SK-N-SH (cell line): Measurements from ENCODE around the gene C3orf33. TPM values are rescaled to one million over a fixed set of nuclear protein-coding genes. Genes with fewer than 3 reads are reported as not detected.
A peak's percentile ranks its signal among the peaks of the same experiment; 100 is the strongest.

Experiments used
- CTCF ChIA-PET: fragments of 300-600, 350-600 bp; formaldehyde crosslinking; extraction: SDS; loops from one replicate; lab custom pipeline; 2021; lab: Yijun Ruan, JAX
- POLR2A ChIA-PET: fragments of 350-600 bp; sonication (Branson Sonifier 250); formaldehyde crosslinking; extraction: SDS; loops from one replicate; lab custom pipeline; 2020; ENCODE audit warnings: antibody characterized with exemption, inconsistent platforms; lab: Yijun Ruan, JAX
- DNase-seq: peaks from one replicate; pipeline ENCODE4 v3.0.0; 2012
- H2AFZ ChIP-seq: fragments of 200-600 bp; sonication (generic); 2 replicates; pipeline ENCODE4 v1.8.1; 2016; ENCODE audit warnings: antibody characterized with exemption, mild to moderate bottlenecking, low read depth
- H3F3A ChIP-seq: fragments of 200-600 bp; sonication (generic); replicated peaks from 2 replicates; pipeline ENCODE3; 2016; ENCODE audit warnings: antibody characterized with exemption, mild to moderate bottlenecking; ENCODE audit not compliant: insufficient read depth
- H3K27ac ChIP-seq, 2 experiments: fragments of 200-500 bp in 1 of 2; fragments of 200-600 bp in 1 of 2; sonication (Bioruptor generic) in 1 of 2; sonication (generic), shearing (Covaris generic) in 1 of 2; 2 replicates each; pipeline versions ENCODE4 v1.5.1 to v1.6.1; 2014 to 2016; ENCODE audit warnings: low read depth in 2 of 2, inconsistent platforms in 1 of 2, low read length in 1 of 2, mild to moderate bottlenecking in 1 of 2, mixed read lengths in 1 of 2
- H3K27me3 ChIP-seq: fragments of 200-600 bp; sonication (generic), shearing (Covaris generic); 2 replicates; pipeline ENCODE4 v1.6.1; 2016; ENCODE audit warnings: mixed run types; ENCODE audit not compliant: insufficient read depth
- H3K36me3 ChIP-seq, 2 experiments: fragments of 200-500 bp in 1 of 2; fragments of 200-600 bp in 1 of 2; sonication (Bioruptor generic) in 1 of 2; sonication (generic) in 1 of 2; replicated peaks in 1 of 2; 2 replicates each; pipeline versions ENCODE3 to v1.5.1; 2014 to 2016; ENCODE audit warnings: low read length in 1 of 2, mild to moderate bottlenecking in 1 of 2; ENCODE audit not compliant: insufficient read depth in 2 of 2, control insufficient read depth in 1 of 2
- H3K4me1 ChIP-seq, 2 experiments: fragments of 200-500 bp in 1 of 2; fragments of 200-600 bp in 1 of 2; sonication (Bioruptor generic) in 1 of 2; sonication (generic), shearing (Covaris generic) in 1 of 2; 2 replicates each; pipeline versions ENCODE4 v1.5.1 to v1.6.1; 2014 to 2016; ENCODE audit warnings: low read depth in 1 of 2, low read length in 1 of 2, mixed run types in 1 of 2; ENCODE audit not compliant: insufficient read depth in 2 of 2, control insufficient read depth in 1 of 2
- H3K4me2 ChIP-seq: fragments of 200-600 bp; sonication (generic), shearing (Covaris generic); 2 replicates; pipeline ENCODE4 v1.6.1; 2017; ENCODE audit warnings: mixed run types
- H3K4me3 ChIP-seq, 2 experiments: fragments of 200-500 bp in 1 of 2; fragments of 200-600 bp in 1 of 2; sonication (Bioruptor generic) in 1 of 2; sonication (generic), shearing (Covaris generic) in 1 of 2; 2 replicates each; pipeline versions ENCODE4 v1.5.1 to v1.8.1; 2014 to 2016; ENCODE audit warnings: low read depth in 2 of 2, inconsistent platforms in 1 of 2, low read length in 1 of 2, mild to moderate bottlenecking in 1 of 2, mixed read lengths in 1 of 2, moderate library complexity in 1 of 2
- H3K79me2 ChIP-seq: fragments of 200-600 bp; sonication (generic); 2 replicates; pipeline ENCODE4 v1.8.1; 2017; ENCODE audit warnings: mild to moderate bottlenecking; ENCODE audit not compliant: insufficient read depth
- H3K9ac ChIP-seq: fragments of 200-600 bp; sonication (generic); 2 replicates; pipeline ENCODE4 v1.6.1; 2017; ENCODE audit warnings: mixed run types
- H3K9me2 ChIP-seq: fragments of 200-600 bp; sonication (generic); 2 replicates; pipeline ENCODE4 v1.6.1; 2017; ENCODE audit warnings: mixed run types
- H3K9me3 ChIP-seq: fragments of 200-600 bp; sonication (generic); 2 replicates; pipeline ENCODE4 v1.6.1; 2017; ENCODE audit warnings: mixed run types, mild to moderate bottlenecking, moderate library complexity
- H4K20me1 ChIP-seq: fragments of 200-600 bp; sonication (generic); 2 replicates; pipeline ENCODE4 v1.6.1; 2017; ENCODE audit warnings: mild to moderate bottlenecking, mixed run types; ENCODE audit not compliant: insufficient read depth
- EP300 ChIP-seq, 2 experiments: IDR thresholded peaks; 2 replicates each; pipeline versions ENCODE4 v1.4.0 to v1.6.1; 2012; ENCODE audit warnings: borderline replicate concordance in 1 of 2, low read depth in 1 of 2, low read length in 1 of 2
- EZH2phosphoT487 ChIP-seq: fragments of 200-600 bp; sonication (generic); IDR thresholded peaks from 2 replicates; pipeline ENCODE4 v1.6.1; 2017; ENCODE audit warnings: low read depth, mixed run types, mild to moderate bottlenecking, antibody characterized with exemption, moderate library complexity, borderline replicate concordance
- FOSL2 ChIP-seq: IDR thresholded peaks from 2 replicates; pipeline ENCODE4 v1.4.0; 2012; ENCODE audit warnings: low read depth, mild to moderate bottlenecking, moderate library complexity, borderline replicate concordance
- GATA2 ChIP-seq: sonication (generic); formaldehyde crosslinking; IDR thresholded peaks from 2 replicates; pipeline ENCODE4 v1.5.0; 2020; ENCODE audit warnings: mild to moderate bottlenecking, missing genetic modification reagents
- MEF2A ChIP-seq: IDR thresholded peaks from 2 replicates; pipeline ENCODE4 v1.4.0; 2012; ENCODE audit warnings: low read depth, borderline replicate concordance
- MXI1 ChIP-seq: IDR thresholded peaks from 2 replicates; pipeline ENCODE4 v1.6.1; 2012; ENCODE audit warnings: mild to moderate bottlenecking, low read depth, low read length, improper control_type of control experiment
- NFIC ChIP-seq: IDR thresholded peaks from 2 replicates; pipeline ENCODE4 v1.4.0; 2012; ENCODE audit warnings: borderline replicate concordance
- NRF1 ChIP-seq: IDR thresholded peaks from 2 replicates; pipeline ENCODE4 v1.6.1; 2012; ENCODE audit warnings: low read depth, mild to moderate bottlenecking, low read length
- RAD21 ChIP-seq: IDR thresholded peaks from 2 replicates; pipeline ENCODE4 v1.6.1; 2012; ENCODE audit warnings: mild to moderate bottlenecking, low read length
- RCOR1 ChIP-seq: fragments of 150-350 bp; IDR thresholded peaks from 2 replicates; pipeline ENCODE4 v1.6.1; 2017; ENCODE audit warnings: antibody characterized with exemption, low read length
- SMC3 ChIP-seq: IDR thresholded peaks from 2 replicates; pipeline ENCODE4 v1.6.1; 2012; ENCODE audit warnings: low read depth, low read length, improper control_type of control experiment
- TAF1 ChIP-seq: IDR thresholded peaks from 2 replicates; pipeline ENCODE4 v1.6.1; 2012; ENCODE audit warnings: low read depth, mild to moderate bottlenecking, low read length, moderate library complexity, borderline replicate concordance
- TEAD4 ChIP-seq: IDR thresholded peaks from 2 replicates; pipeline ENCODE4 v1.4.0; 2012; ENCODE audit warnings: mild to moderate bottlenecking, borderline replicate concordance; ENCODE audit not compliant: insufficient read depth
- USF1 ChIP-seq: IDR thresholded peaks from 2 replicates; pipeline ENCODE4 v1.4.0; 2012; ENCODE audit warnings: low read depth, borderline replicate concordance
- YY1 ChIP-seq: IDR thresholded peaks from 2 replicates; pipeline ENCODE4 v1.4.0; 2012; ENCODE audit warnings: low read depth, mild to moderate bottlenecking
- WGBS: methylation state at CpG from one replicate; pipeline ENCODE4 v1.1.6; 2017; ENCODE audit warnings: low lambda C conversion rate; 5-methylcytosine and 5-hydroxymethylcytosine counted together
- polyA plus RNA-seq, 3 experiments: library from polyadenylated mRNA; depleted of rRNA; stranded (reverse); fragments of >200 nt; gene quantifications; 2 replicates each; pipeline ENCODE4 v1.2.3, GENCODE V29; 2012
- TF ChIP-seq, protein P1 (sequence below): fragments of 200-600 bp; sonication (generic); IDR thresholded peaks from 2 replicates; pipeline ENCODE4 v1.6.1; 2017; ENCODE audit warnings: antibody characterized with exemption, mild to moderate bottlenecking, moderate library complexity
- TF ChIP-seq, protein P2 (sequence below): fragments of 150-350 bp; IDR thresholded peaks from 2 replicates; pipeline ENCODE4 v1.6.1; 2017; ENCODE audit warnings: antibody characterized with exemption, low read length, low read depth, borderline replicate concordance
- TF ChIP-seq, protein P3 (sequence below): IDR thresholded peaks from 2 replicates; pipeline ENCODE4 v1.6.1; 2012; ENCODE audit warnings: mild to moderate bottlenecking, low read depth, low read length, moderate library complexity
- TF ChIP-seq, protein P4 (sequence below): IDR thresholded peaks from 2 replicates; pipeline ENCODE4 v1.4.0; 2012; ENCODE audit warnings: low read depth, borderline replicate concordance

The C3orf33 gene
- polyA plus RNA-seq, 1 of the 3 experiments (the other 2 are of a cell fraction): 2.9 TPM

- H3K9ac ChIP-seq: no peak overlapping the region
- no peak overlapping the region for H3K4me2 ChIP-seq
- H3K4me3 ChIP-seq: no peak overlapping the region; a peak in 1 of 4 replicates
- H3K27ac ChIP-seq: no peak overlapping the region
- no peaks in the 10 kb centered on the region for H3K9me3 ChIP-seq
- TF ChIP-seq, protein P1, sequence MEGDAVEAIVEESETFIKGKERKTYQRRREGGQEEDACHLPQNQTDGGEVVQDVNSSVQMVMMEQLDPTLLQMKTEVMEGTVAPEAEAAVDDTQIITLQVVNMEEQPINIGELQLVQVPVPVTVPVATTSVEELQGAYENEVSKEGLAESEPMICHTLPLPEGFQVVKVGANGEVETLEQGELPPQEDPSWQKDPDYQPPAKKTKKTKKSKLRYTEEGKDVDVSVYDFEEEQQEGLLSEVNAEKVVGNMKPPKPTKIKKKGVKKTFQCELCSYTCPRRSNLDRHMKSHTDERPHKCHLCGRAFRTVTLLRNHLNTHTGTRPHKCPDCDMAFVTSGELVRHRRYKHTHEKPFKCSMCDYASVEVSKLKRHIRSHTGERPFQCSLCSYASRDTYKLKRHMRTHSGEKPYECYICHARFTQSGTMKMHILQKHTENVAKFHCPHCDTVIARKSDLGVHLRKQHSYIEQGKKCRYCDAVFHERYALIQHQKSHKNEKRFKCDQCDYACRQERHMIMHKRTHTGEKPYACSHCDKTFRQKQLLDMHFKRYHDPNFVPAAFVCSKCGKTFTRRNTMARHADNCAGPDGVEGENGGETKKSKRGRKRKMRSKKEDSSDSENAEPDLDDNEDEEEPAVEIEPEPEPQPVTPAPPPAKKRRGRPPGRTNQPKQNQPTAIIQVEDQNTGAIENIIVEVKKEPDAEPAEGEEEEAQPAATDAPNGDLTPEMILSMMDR: peak; percentile 60
- TF ChIP-seq, protein P2, sequence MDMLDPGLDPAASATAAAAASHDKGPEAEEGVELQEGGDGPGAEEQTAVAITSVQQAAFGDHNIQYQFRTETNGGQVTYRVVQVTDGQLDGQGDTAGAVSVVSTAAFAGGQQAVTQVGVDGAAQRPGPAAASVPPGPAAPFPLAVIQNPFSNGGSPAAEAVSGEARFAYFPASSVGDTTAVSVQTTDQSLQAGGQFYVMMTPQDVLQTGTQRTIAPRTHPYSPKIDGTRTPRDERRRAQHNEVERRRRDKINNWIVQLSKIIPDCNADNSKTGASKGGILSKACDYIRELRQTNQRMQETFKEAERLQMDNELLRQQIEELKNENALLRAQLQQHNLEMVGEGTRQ: no peak
- TF ChIP-seq MEF2A (no peak), TAF1 (no peak), YY1 (no peak), NFIC (no peak), GATA2 (no peak), MXI1 (no peak), RCOR1 (no peak), NRF1 (no peak), EZH2phosphoT487 (no peak), FOSL2 (no peak), SMC3 (peak; percentile 30; the same call in 1 of the 2 replicates), EP300 (IDR thresholded peaks at IDR 0.05; ENCODE audit: borderline replicate concordance in 1 of 2, low read depth in 1 of 2, low read length in 1 of 2) (no peak), TEAD4 (no peak), RAD21 (peak; percentile 60), USF1 (no peak)
- TF ChIP-seq, protein P3, sequence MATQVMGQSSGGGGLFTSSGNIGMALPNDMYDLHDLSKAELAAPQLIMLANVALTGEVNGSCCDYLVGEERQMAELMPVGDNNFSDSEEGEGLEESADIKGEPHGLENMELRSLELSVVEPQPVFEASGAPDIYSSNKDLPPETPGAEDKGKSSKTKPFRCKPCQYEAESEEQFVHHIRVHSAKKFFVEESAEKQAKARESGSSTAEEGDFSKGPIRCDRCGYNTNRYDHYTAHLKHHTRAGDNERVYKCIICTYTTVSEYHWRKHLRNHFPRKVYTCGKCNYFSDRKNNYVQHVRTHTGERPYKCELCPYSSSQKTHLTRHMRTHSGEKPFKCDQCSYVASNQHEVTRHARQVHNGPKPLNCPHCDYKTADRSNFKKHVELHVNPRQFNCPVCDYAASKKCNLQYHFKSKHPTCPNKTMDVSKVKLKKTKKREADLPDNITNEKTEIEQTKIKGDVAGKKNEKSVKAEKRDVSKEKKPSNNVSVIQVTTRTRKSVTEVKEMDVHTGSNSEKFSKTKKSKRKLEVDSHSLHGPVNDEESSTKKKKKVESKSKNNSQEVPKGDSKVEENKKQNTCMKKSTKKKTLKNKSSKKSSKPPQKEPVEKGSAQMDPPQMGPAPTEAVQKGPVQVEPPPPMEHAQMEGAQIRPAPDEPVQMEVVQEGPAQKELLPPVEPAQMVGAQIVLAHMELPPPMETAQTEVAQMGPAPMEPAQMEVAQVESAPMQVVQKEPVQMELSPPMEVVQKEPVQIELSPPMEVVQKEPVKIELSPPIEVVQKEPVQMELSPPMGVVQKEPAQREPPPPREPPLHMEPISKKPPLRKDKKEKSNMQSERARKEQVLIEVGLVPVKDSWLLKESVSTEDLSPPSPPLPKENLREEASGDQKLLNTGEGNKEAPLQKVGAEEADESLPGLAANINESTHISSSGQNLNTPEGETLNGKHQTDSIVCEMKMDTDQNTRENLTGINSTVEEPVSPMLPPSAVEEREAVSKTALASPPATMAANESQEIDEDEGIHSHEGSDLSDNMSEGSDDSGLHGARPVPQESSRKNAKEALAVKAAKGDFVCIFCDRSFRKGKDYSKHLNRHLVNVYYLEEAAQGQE: no peak
- TF ChIP-seq, protein P4, sequence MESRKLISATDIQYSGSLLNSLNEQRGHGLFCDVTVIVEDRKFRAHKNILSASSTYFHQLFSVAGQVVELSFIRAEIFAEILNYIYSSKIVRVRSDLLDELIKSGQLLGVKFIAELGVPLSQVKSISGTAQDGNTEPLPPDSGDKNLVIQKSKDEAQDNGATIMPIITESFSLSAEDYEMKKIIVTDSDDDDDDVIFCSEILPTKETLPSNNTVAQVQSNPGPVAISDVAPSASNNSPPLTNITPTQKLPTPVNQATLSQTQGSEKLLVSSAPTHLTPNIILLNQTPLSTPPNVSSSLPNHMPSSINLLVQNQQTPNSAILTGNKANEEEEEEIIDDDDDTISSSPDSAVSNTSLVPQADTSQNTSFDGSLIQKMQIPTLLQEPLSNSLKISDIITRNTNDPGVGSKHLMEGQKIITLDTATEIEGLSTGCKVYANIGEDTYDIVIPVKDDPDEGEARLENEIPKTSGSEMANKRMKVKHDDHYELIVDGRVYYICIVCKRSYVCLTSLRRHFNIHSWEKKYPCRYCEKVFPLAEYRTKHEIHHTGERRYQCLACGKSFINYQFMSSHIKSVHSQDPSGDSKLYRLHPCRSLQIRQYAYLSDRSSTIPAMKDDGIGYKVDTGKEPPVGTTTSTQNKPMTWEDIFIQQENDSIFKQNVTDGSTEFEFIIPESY: no peak
- TF ChIP-seq, all 33 proteins: peak for 3
- POLR2A ChIA-PET: no interaction called here
- Histone ChIP-seq H3K79me2 (no peaks in the 10 kb centered on the region), H3F3A (no peaks in the 10 kb centered on the region), H3K36me3 (no peaks in the 10 kb centered on the region), H2AFZ (no peak overlapping the region), H3K4me1 (no peaks in the 10 kb centered on the region), H4K20me1 (no peaks in the 10 kb centered on the region), H3K9me2 (no peaks in the 10 kb centered on the region), H3K27me3 (no peaks in the 10 kb centered on the region)
- DNase-seq: peak; percentile 32
- WGBS: 74% methylated on average over 11 of the region's 11 CpGs
- CTCF ChIA-PET: interaction anchor here (1.4 kb wide), 1 partner anchor 109 kb away, joined by 3 read pairs; no protein-coding TSS in a partner anchor
Observed at GRCh38 chr3:155753038-155753639, 52.9 kb downstream of the C3orf33 start.
